Fibroblast of pulmonary artery (primary cell): ENCODE results near the gene SLC6A3.
"Not testable (repeated sequence)": the region's sequence is repeated elsewhere in the genome, so short reads cannot be mapped to it uniquely, and the experiment has no call there.

Experiments
- DNase-seq: peaks from one replicate; pipeline ENCODE4 v3.0.0-alpha.2; 2010; ENCODE audit warnings: low read depth
- H3K4me3 ChIP-seq: replicated peaks from 2 replicates; pipeline ENCODE4 v1.5.1; 2011; ENCODE audit warnings: low read depth, mild to moderate bottlenecking, control low read depth, low read length, moderate library complexity
- CTCF ChIP-seq: IDR thresholded peaks from 2 replicates; pipeline ENCODE4 v1.5.1; 2011; ENCODE audit warnings: mild to moderate bottlenecking, control low read depth, low read length, inconsistent platforms; ENCODE audit errors: missing control alignments

The SLC6A3 gene

GRCh38 chr5:1428107-1428506 is 17.1 kb downstream of the SLC6A3 start:
- TF ChIP-seq CTCF: no peak
- H3K4me3 ChIP-seq: no peak overlapping the region
- no peak for DNase-seq

- DNase-seq: no peak
- H3K4me3 ChIP-seq: no peak overlapping the region
- no peak for TF ChIP-seq CTCF
Observed at GRCh38 chr5:1424716-1425115, 20.5 kb downstream of the SLC6A3 start.

- no peak for DNase-seq
- no peak for TF ChIP-seq CTCF
Observed at GRCh38 chr5:1423901-1424603, 21.2 kb downstream of the SLC6A3 start.

GRCh38 chr5:1422522-1422921 is 22.7 kb downstream of the SLC6A3 start:
- DNase-seq, H3K4me3 ChIP-seq: not testable (repeated sequence)

More at GRCh38 chr5:1423901-1424603, 21.2 kb downstream of the SLC6A3 start:
- H3K4me3 ChIP-seq: no peak overlapping the region

GRCh38 chr5:1421521-1422341 is 23.5 kb downstream of the SLC6A3 start:
- no peak overlapping the region for H3K4me3 ChIP-seq
- no peak for TF ChIP-seq CTCF
- no peak for DNase-seq

- no peak for DNase-seq
- TF ChIP-seq CTCF: no peak
- H3K4me3 ChIP-seq: no peak overlapping the region
Observed at GRCh38 chr5:1420211-1421195, 24.7 kb downstream of the SLC6A3 start.
